WERI-Rb-1 (cell line): Measurements from ENCODE around the gene CCDC185.

Source experiments
- DNase-seq: peaks from one replicate; pipeline ENCODE4 v3.0.0-alpha.2; 2020
- H3K27ac ChIP-seq: fragments of 250-450 bp; sonication (Bioruptor Pico); 2 replicates; pipeline ENCODE4 v1.5.1; 2020; ENCODE audit warnings: mild to moderate bottlenecking, moderate library complexity
- H3K27me3 ChIP-seq: fragments of 250-450 bp; sonication (Bioruptor Pico); 2 replicates; pipeline ENCODE4 v1.5.1; 2021; ENCODE audit warnings: mild to moderate bottlenecking, low read depth, moderate library complexity; ENCODE audit not compliant: insufficient read depth, severe bottlenecking
- H3K36me3 ChIP-seq: fragments of 250-450 bp; sonication (Bioruptor Pico); 2 replicates; pipeline ENCODE4 v1.5.1; 2020; ENCODE audit warnings: mild to moderate bottlenecking, moderate library complexity
- H3K4me3 ChIP-seq: 2 replicates; pipeline ENCODE4 v1.5.1; 2011; ENCODE audit warnings: low read depth, mild to moderate bottlenecking, control low read depth, low read length
- H3K9me3 ChIP-seq: fragments of 250-450 bp; sonication (Bioruptor Pico); 2 replicates; pipeline ENCODE4 v1.5.1; 2021; ENCODE audit warnings: mild to moderate bottlenecking, moderate library complexity; ENCODE audit not compliant: severe bottlenecking
- CTCF ChIP-seq: IDR thresholded peaks from 2 replicates; pipeline ENCODE4 v1.5.1; 2011; ENCODE audit warnings: low read depth, mild to moderate bottlenecking, control low read depth, inconsistent platforms, low read length

Gene CCDC185

GRCh38 chr1:223411309-223411708 is 18.1 kb downstream of the CCDC185 start:
- no peaks in the 10 kb centered on the region for H3K27me3 ChIP-seq
- no peak for TF ChIP-seq CTCF
- no peaks in the 10 kb centered on the region for H3K36me3 ChIP-seq
- DNase-seq, result no peak
- H3K9me3 ChIP-seq, result no peaks in the 10 kb centered on the region
- no peak overlapping the region for H3K27ac ChIP-seq
- H3K4me3 ChIP-seq, result no peak overlapping the region

GRCh38 chr1:223411710-223412109 is 18.5 kb downstream of the CCDC185 start:
- H3K36me3 ChIP-seq, result no peaks in the 10 kb centered on the region
- H3K4me3 ChIP-seq, result no peak overlapping the region
- no peak for DNase-seq
- TF ChIP-seq CTCF, result no peak
- H3K9me3 ChIP-seq, result no peaks in the 10 kb centered on the region
- H3K27ac ChIP-seq, result no peak overlapping the region
- H3K27me3 ChIP-seq, result no peaks in the 10 kb centered on the region

- Histone ChIP-seq H3K27me3 (no peaks in the 10 kb centered on the region), H3K4me3 (no peak overlapping the region), H3K9me3 (no peaks in the 10 kb centered on the region), H3K27ac (no peak overlapping the region), H3K36me3 (no peaks in the 10 kb centered on the region)
- no peak for TF ChIP-seq CTCF
- no peak for DNase-seq
Observed at GRCh38 chr1:223413216-223413615, 20.0 kb downstream of the CCDC185 start.

GRCh38 chr1:223417444-223417843 is 24.2 kb downstream of the CCDC185 start:
- TF ChIP-seq CTCF, result no peak
- no peak overlapping the region for H3K27ac ChIP-seq
- DNase-seq, result no peak
- no peak overlapping the region for H3K4me3 ChIP-seq
- no peaks in the 10 kb centered on the region for H3K9me3 ChIP-seq
- no peaks in the 10 kb centered on the region for H3K36me3 ChIP-seq
- no peaks in the 10 kb centered on the region for H3K27me3 ChIP-seq

- Histone ChIP-seq H3K4me3 (no peak overlapping the region), H3K9me3 (no peaks in the 10 kb centered on the region), H3K27ac (no peak overlapping the region), H3K27me3 (no peaks in the 10 kb centered on the region), H3K36me3 (no peaks in the 10 kb centered on the region)
- DNase-seq, result no peak
- no peak for TF ChIP-seq CTCF
Observed at GRCh38 chr1:223417903-223418663, 24.9 kb downstream of the CCDC185 start.

GRCh38 chr1:223419115-223419514 is 25.9 kb downstream of the CCDC185 start:
- no peak for DNase-seq
- Histone ChIP-seq H3K27me3 (no peaks in the 10 kb centered on the region), H3K36me3 (no peaks in the 10 kb centered on the region), H3K27ac (no peak overlapping the region), H3K4me3 (no peak overlapping the region), H3K9me3 (no peaks in the 10 kb centered on the region)
- TF ChIP-seq CTCF, result no peak
